K562 (cell line): ENCODE results near the gene HMOX1. TPM values are rescaled to one million over a fixed set of nuclear protein-coding genes. Genes with fewer than 3 reads are reported as not detected.

Experiments used
- CTBP1 ChIP-seq: fragments of 450-650 bp; IDR thresholded peaks from 2 replicates; pipeline ENCODE4 v1.6.1; 2016; ENCODE audit warnings: borderline replicate concordance
- ESRRA ChIP-seq: fragments of 450-650 bp; IDR thresholded peaks from 2 replicates; pipeline ENCODE4 v1.6.1; 2014; ENCODE audit warnings: low read depth, mild to moderate bottlenecking, moderate library complexity, borderline replicate concordance
- ETS1 ChIP-seq: conservative IDR thresholded peaks from 2 replicates; pipeline ENCODE4 v1.6.1; 2011; ENCODE audit warnings: low read depth, mild to moderate bottlenecking, low read length; ENCODE audit not compliant: control insufficient read depth
- FOXJ2 ChIP-seq: fragments of 200-800 bp; sonication (Bioruptor generic); IDR thresholded peaks from 2 replicates; pipeline ENCODE4 v1.6.1; 2016; ENCODE audit warnings: missing genetic modification characterization, missing compliant biosample characterization
- FOXK2 ChIP-seq, 2 experiments: fragments of 450-650 bp; IDR thresholded peaks in 1 of 2; conservative IDR thresholded peaks in 1 of 2; 2 replicates each; pipeline ENCODE4 v1.6.1; 2016; ENCODE audit warnings: low read depth in 2 of 2, mild to moderate bottlenecking in 1 of 2
- HDAC8 ChIP-seq: fragments of 450-650 bp; IDR thresholded peaks from 2 replicates; pipeline ENCODE4 v1.6.1; 2016; ENCODE audit warnings: mild to moderate bottlenecking, missing genetic modification characterization, moderate library complexity, missing compliant biosample characterization
- JUN ChIP-seq, 2 experiments: sonication (generic) in 1 of 2; formaldehyde crosslinking in 1 of 2; IDR thresholded peaks; 2 replicates each; pipeline versions ENCODE4 v1.6.1 to v1.8.0; 2012 to 2022; ENCODE audit warnings: borderline replicate concordance in 2 of 2, mild to moderate bottlenecking in 2 of 2, improper control_type of control experiment in 1 of 2, low read depth in 1 of 2, low read length in 1 of 2, missing genetic modification reagents in 1 of 2
- L3MBTL2 ChIP-seq: fragments of 450-650 bp; IDR thresholded peaks from 2 replicates; pipeline ENCODE4 v1.6.1; 2016; ENCODE audit warnings: mild to moderate bottlenecking, moderate library complexity
- MEF2A ChIP-seq: IDR thresholded peaks from 2 replicates; pipeline ENCODE4 v1.6.1; 2011; ENCODE audit warnings: low read depth, mild to moderate bottlenecking, low read length, moderate library complexity; ENCODE audit not compliant: control insufficient read depth
- MLLT1 ChIP-seq, 2 experiments: fragments of 450-650 bp; IDR thresholded peaks; 2 replicates each; pipeline ENCODE4 v1.6.1; 2016
- NCOA2 ChIP-seq, 2 experiments: fragments of 450-650 bp; IDR thresholded peaks; 2 replicates each; pipeline ENCODE4 v1.6.1; 2018; ENCODE audit warnings: mild to moderate bottlenecking in 2 of 2, moderate library complexity in 1 of 2; ENCODE audit not compliant: partially characterized antibody in 2 of 2
- NR2C1 ChIP-seq, 2 experiments: fragments of 450-650 bp; IDR thresholded peaks; 2 replicates each; pipeline ENCODE4 v1.6.1; 2017; ENCODE audit warnings: mild to moderate bottlenecking in 2 of 2, antibody characterized with exemption in 1 of 2, inconsistent platforms in 1 of 2, missing compliant biosample characterization in 1 of 2, missing genetic modification characterization in 1 of 2
- SFPQ ChIP-seq: fragments of 200-400 bp; formaldehyde crosslinking; IDR thresholded peaks from 2 replicates; pipeline ENCODE4 v1.6.1; 2017; ENCODE audit warnings: mild to moderate bottlenecking, low read depth, low read length, moderate library complexity
- TAL1 ChIP-seq: fragments of 450-650 bp; IDR thresholded peaks from 2 replicates; pipeline ENCODE4 v1.6.1; 2016; ENCODE audit warnings: mild to moderate bottlenecking
- TARDBP ChIP-seq: fragments of 450-650 bp; IDR thresholded peaks from 2 replicates; pipeline ENCODE4 v1.6.1; 2016
- ZNF134 ChIP-seq: fragments of 250-450 bp; sonication (Bioruptor Pico); conservative IDR thresholded peaks from 2 replicates; pipeline ENCODE4 v1.4.0; 2020
- ZNF175 ChIP-seq: fragments of 200-800 bp; sonication (Bioruptor generic); IDR thresholded peaks from 2 replicates; pipeline ENCODE4 v1.6.1; 2016; ENCODE audit warnings: low read depth, mild to moderate bottlenecking, missing genetic modification characterization, missing compliant biosample characterization
- ZNF696 ChIP-seq: fragments of 250-450 bp; sonication (Bioruptor Pico); conservative IDR thresholded peaks from 2 replicates; pipeline ENCODE4 v1.4.0; 2020; ENCODE audit warnings: mild to moderate bottlenecking, moderate library complexity
- ZNF785 ChIP-seq: fragments of 250-450 bp; sonication (Bioruptor Pico); IDR thresholded peaks from 2 replicates; pipeline ENCODE4 v1.4.0; 2020; ENCODE audit warnings: mild to moderate bottlenecking
- polyA plus RNA-seq, 8 experiments: library from polyadenylated mRNA; depleted of rRNA in 4 of 8; stranded (reverse) in 5 of 8; unstranded in 3 of 8; fragments of >200 nt; fragmentation: Nextera tagmentation in 2 of 8; fragmentation: Illumina TruSeq in 1 of 8; extraction: Ambion mirVana in 2 of 8; extraction: Trizol in 1 of 8; gene quantifications; 2 replicates each; pipeline versions ENCODE4 v1.2.1 to v1.2.3, GENCODE V29; 2011 to 2014; ENCODE audit warnings: inconsistent platforms in 1 of 8, missing spikeins in 1 of 8
- total RNA-seq, 7 experiments: library from RNA; depleted of rRNA in 6 of 7; stranded (reverse); fragments of >200 nt in 6 of 7; fragmentation: Illumina TruSeq in 2 of 7; extraction: Trizol in 2 of 7; gene quantifications; 2 replicates each; pipeline versions ENCODE4 v1.2.1 to v1.2.3, GENCODE V29; 2011 to 2021; ENCODE audit warnings: low replicate concordance in 1 of 7
- TF ChIP-seq, protein P1 (sequence below): fragments of 450-650 bp; formaldehyde crosslinking; IDR thresholded peaks from 2 replicates; pipeline ENCODE4 v1.4.0; 2020; ENCODE audit warnings: mild to moderate bottlenecking
- TF ChIP-seq, protein P2 (sequence below): fragments of 250-450 bp; sonication (Bioruptor Pico); IDR thresholded peaks from 2 replicates; pipeline ENCODE4 v1.8.0; 2022; ENCODE audit warnings: moderate library complexity, mild to moderate bottlenecking, inconsistent platforms

The HMOX1 gene
- total and polyA plus RNA-seq, 9 of the 15 experiments (the other 6 are each of a cell fraction or from before 2014, with no cell fraction given) = not detected

DNA sequence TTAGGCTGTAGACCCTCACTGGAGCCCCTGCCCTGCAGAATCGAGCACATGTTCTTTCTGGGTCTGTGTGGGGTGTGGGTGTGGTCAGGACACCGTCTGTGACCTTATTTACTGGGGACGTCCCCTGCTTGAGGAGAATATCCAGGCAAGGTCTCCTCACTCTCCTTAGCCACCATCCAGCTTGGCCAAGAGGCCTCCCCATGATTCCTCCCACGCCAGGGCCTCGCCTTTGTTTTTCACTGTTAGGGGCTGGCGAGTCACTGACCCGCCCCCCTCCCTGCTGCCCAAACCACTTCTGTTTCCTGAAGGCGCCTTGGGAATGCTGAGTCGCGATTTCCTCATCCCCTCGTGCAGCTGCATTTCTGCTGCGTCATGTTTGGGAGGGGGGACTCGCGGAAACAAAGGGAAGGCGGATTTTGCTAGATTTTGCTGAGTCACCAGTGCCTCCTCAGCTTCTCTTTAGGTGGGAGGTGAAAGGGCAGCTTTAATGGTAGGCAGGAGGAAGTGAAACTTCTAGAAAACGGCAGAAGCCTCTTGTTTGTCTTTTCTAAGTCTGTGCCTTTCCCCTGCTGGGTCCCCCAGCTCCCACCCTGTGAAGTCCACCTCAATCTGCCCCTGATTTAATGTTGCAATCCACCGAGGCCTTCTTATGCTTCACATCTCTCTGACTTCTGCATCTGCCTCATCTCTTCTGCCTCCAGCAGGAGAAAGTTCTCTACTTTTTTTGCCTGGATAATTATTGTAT is 4.0 kb upstream of the HMOX1 start (continued):
- TF ChIP-seq JUN (IDR thresholded peaks at IDR 0.05; ENCODE audit: borderline replicate concordance, low read depth, low read length) (peak; percentile 76), JUN (CRISPR knock-in tag; IDR thresholded peaks at IDR 0.05; ENCODE audit: borderline replicate concordance) (no peak), MEF2A (no peak), ZNF134 (CRISPR knock-in tag) (no peak), ZNF785 (CRISPR knock-in tag) (no peak), ETS1 (no peak; the same call in 1 of the 2 replicates), ZNF175 (CRISPR knock-in tag) (peak; percentile 63; the same call in 1 of the 2 replicates), SFPQ (no peak), HDAC8 (0 out of 2 replicates have a peak, but pooled peaks have one; percentile 14), MLLT1 (IDR thresholded peaks at IDR 0.05) (0 out of 4 replicates have a peak, but pooled peaks of 1 of the 2 experiments have one; percentile 23), L3MBTL2 (peak; percentile 80), NR2C1 (IDR thresholded peaks at IDR 0.05) (peak; percentile 87), NR2C1 (tag; IDR thresholded peaks at IDR 0.05) (peak; percentile 93), TARDBP (peak; percentile 30; the same call in 1 of the 2 replicates), NCOA2 (IDR thresholded peaks at IDR 0.05; ENCODE audit: partially characterized antibody in 2 of 2) (no peak), TAL1 (peak; percentile 36; the same call in 1 of the 2 replicates), ESRRA (peak; percentile 20; the same call in 1 of the 2 replicates), CTBP1 (peak; percentile 58; the same call in 1 of the 2 replicates), FOXK2 (conservative IDR thresholded peaks at IDR 0.05 in 1 of 2, IDR thresholded peaks at IDR 0.05 in 1 of 2; ENCODE audit: low read depth in 2 of 2) (peak; percentile 85 to 90), FOXJ2 (tag) (peak; percentile 87), ZNF696 (CRISPR knock-in tag) (no peak)
- TF ChIP-seq, protein P1, sequence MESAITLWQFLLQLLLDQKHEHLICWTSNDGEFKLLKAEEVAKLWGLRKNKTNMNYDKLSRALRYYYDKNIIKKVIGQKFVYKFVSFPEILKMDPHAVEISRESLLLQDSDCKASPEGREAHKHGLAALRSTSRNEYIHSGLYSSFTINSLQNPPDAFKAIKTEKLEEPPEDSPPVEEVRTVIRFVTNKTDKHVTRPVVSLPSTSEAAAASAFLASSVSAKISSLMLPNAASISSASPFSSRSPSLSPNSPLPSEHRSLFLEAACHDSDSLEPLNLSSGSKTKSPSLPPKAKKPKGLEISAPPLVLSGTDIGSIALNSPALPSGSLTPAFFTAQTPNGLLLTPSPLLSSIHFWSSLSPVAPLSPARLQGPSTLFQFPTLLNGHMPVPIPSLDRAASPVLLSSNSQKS = no peak
- TF ChIP-seq, protein P2, sequence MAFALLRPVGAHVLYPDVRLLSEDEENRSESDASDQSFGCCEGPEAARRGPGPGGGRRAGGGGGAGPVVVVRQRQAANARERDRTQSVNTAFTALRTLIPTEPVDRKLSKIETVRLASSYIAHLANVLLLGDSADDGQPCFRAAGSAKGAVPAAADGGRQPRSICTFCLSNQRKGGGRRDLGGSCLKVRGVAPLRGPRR = no peak
